Measurements from ENCODE around the gene STAG2.

DNA sequence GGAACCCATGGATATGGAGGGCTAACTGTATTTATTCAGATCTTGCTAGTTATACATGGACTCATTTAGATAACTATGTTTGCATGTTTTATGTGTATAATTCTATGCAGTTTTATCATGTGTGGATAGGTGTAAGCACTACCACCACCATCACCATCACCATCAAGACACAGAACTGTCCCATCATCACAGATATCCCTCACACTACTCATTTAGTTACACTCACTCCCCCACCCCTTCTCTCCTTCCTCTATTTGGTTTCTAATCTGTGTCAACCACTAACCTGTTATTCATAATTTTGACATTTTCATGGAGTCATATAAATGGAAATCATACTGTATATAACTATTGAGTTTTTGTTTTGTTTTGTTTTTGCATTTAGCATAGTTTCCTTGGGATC, 43.7 kb downstream of the STAG2 start:
- TF ChIP-seq, protein P1, sequence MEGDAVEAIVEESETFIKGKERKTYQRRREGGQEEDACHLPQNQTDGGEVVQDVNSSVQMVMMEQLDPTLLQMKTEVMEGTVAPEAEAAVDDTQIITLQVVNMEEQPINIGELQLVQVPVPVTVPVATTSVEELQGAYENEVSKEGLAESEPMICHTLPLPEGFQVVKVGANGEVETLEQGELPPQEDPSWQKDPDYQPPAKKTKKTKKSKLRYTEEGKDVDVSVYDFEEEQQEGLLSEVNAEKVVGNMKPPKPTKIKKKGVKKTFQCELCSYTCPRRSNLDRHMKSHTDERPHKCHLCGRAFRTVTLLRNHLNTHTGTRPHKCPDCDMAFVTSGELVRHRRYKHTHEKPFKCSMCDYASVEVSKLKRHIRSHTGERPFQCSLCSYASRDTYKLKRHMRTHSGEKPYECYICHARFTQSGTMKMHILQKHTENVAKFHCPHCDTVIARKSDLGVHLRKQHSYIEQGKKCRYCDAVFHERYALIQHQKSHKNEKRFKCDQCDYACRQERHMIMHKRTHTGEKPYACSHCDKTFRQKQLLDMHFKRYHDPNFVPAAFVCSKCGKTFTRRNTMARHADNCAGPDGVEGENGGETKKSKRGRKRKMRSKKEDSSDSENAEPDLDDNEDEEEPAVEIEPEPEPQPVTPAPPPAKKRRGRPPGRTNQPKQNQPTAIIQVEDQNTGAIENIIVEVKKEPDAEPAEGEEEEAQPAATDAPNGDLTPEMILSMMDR (optimal IDR thresholded peaks at IDR 0.05 in 1 of 3, IDR thresholded peaks at IDR 0.05 in 1 of 3, conservative IDR thresholded peaks at IDR 0.05 in 1 of 3; ENCODE audit: extremely low read depth in 1 of 3, insufficient read depth in 2 of 3, low read length in 3 of 3), result no peak
- no peak for TF ChIP-seq EZH2 (IDR thresholded peaks at IDR 0.05; ENCODE audit: low read length)

All from keratinocyte (primary cell).